ENCODE data around the gene SFRP4.
A peak's percentile ranks its signal among the peaks of the same experiment; 100 is the strongest.

The SFRP4 gene

DNA sequence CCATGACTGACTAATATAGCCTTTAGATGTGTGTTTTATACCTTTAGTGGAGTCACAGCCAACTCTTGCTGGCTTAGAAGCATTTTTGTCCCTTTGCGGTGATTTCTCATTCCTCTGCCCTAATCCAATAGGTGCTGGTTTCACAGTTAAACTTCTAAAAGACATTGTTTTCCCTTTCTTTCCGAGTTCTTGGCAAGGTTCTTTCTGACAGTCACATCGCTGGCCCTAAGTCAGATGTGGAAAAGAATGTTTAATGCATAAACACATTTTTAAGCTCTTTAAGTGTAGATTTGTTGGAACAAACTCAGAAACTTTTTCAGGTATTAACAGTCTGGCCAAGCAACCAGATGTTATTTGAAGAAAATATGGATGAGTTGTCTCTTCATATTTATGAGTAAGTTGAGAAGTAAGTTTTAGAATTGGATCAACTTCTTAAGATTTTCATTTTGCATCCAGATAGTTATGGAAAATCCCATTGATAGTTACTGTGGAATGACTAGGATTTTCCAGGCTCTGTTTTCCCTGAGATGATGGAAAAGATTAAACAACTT lies 7.9 kb upstream of the SFRP4 start:
- no peak for DNase-seq

DNA sequence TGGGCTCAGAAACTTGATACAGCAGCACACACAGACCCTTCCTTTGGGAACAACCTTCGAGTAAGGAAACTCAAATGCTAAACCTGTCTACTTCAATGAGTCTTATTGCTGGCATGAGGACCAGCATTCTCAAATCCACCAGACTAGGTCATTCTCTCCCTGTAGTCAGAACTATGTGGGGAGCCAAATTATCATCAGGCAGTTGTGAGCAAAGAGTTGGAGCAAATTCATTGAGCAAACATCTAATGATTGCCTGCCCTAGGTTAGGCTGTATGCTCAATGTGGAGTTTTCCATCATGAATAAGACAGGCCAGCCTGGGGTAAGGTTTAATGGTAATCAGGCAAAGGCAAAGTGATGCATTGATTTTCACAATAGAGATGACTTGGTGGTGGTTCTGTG lies 7.4 kb upstream of the SFRP4 start:
- no peak for DNase-seq

DNA sequence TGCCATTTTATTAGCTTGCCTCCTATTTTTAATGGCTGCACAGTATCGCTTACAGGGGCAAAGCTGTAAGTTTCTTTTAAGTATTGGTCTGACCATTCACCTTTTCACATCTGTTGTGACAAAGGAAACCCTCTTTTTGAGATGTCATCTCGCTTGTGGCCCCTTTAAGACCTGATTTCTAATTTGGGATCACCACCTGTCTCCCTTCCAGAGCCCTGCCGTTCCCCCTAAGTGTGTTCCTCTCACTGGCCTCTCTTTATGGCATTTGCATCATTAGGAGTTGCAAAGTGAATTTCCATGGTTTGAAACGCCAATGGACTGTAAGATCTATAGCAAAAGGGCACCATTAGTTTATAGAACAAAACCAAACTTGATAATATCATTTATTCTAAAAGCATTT lies 5.3 kb upstream of the SFRP4 start:
- DNase-seq, result no peak

DNA sequence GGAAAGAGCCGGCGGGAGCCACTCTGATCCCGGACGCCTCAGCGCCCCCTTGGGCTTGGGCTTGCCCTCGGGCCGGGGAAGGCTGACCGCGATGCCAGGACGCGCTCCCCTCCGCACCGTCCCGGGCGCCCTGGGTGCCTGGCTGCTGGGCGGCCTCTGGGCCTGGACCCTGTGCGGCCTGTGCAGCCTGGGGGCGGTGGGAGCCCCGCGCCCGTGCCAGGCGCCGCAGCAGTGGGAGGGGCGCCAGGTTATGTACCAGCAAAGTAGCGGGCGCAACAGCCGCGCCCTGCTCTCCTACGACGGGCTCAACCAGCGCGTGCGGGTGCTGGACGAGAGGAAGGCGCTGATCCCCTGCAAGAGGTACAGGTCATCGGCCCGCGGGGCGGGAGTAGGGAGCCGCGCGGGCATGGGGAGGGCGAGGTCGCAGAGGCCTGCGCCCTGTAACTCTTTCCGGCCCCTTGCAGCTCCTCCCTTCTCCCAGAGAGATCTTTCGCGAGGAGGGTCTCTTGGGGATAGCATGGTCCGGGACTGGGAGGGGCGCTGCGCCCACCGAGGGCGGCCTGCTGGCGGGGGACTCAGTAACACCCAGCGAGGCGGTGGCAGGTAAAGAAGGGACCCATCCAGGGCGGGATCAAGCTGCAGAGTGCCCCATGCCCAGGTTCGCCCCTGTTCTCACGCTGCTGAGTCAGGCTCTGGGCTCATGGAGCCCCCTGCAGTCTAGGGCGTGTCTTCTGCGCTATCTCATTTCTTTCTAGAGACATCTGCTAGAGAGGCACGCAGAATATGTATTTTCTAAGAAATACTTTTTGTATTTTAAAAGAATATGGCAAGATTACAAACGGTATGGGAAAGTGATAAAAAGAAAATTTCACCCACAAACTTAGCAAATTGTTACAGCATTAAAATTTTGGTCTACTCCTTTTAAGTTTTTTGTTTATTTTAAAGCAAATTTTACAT lies 4.5 kb upstream of the SFRP4 start:
- peak; percentile 17 to 49 for DNase-seq

DNA sequence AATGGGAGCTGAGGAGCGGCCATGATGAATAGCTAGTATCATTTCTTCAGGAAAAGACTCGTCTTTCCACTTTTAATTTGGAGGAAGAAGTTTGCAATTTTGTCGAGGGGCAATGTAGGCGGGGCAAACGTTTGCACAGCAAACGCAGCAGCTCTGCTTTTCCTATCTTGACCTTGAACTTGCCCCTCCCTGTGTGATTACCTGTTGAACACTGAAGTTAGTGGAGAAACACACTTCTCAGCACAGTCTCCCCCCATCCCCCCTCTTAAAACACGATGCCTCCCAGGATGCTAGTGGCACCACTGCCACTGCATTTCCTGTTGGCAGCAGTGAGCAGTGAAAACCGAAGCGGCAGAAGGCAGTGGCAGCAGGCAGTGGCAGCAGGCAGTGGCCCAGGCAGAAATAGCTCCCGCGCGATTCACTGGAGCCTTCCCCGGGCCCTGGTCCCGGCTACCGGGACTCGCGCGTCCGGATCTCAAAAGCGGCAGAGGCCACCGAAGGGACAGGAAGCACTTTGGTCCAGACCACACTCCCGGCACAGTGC lies 3.8 kb upstream of the SFRP4 start, which contains the start of gene EPDR1:
Gene EPDR1, plus strand, starts transcription at position 336 of the 544 bp plus-strand sequence. CDS start 300 bp downstream, outside the sequence.
- DNase-seq, result peak; percentile 72 to 75

DNA sequence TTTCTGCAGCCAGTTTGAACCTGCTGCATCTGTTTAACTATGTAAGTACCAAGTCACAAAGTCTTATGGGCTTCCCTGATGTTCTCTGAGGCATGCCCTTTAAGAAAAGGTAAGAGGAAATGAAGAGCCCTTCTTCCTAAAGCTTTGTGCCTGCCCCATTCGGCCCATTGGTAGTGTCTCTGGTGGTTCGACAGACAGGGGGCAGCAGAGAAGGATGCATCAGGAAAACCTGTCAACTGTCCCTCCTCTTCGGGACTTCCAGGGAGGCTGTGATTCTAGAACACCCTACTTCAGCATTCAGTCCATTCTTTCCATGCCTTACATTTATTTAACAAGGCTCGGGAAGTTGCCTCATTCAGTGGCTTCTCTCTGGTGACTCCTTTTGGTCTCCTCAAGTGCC lies 1.9 kb upstream of the SFRP4 start:
- DNase-seq, result no peak

DNA sequence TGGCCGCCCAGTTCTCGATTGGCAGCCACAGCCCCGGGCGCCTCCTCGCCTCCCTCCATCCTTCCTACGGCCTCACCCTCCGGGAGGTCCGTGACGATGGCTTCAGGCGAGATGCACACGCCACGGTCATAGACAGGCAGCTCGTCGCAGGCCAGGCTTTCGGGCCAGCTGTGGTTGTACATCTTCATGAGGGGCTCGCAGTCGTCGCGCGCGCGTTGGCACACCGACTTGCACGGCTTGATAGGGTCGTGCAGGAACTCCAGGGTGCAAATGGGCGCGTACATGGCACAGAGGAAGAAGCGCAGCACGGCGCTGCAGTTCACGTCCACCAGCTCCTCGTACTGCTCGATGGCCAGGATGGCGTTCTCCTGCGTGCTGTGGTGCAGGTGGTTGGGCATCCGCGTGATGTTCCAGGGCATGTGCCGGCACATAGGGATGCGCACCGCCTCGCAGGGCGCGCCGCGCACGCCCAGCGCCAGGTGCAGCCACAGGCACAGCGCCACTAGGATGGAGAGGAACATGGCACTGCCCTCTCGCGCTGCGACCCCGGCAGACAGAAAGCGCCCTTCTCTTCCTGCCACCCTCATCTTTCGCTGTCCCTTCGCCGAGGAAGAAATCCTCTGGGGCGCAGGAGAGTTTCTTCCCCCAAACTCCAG lies 472 bp downstream of the SFRP4 start:
- no peak for DNase-seq

DNA sequence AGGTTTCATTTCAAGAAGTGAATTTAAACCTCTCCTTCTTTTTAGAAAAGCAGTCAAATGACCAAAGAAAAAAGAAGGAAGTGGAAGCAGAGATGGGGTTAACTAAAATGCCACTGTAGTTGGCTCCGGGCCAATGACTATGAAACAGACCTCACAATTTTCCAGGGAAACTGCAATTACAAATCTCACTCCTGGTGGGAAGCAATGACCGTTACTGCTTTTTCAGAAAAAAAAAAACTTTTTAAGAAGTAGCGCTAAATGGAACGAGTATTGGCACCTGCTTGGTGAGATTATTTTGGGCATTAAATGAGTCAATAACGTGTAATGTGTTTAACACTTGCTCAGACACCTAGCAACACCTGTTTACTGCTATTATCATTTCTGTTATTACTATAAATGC lies 1.2 kb downstream of the SFRP4 start:
- peak; percentile 37 to 40 for DNase-seq

DNA sequence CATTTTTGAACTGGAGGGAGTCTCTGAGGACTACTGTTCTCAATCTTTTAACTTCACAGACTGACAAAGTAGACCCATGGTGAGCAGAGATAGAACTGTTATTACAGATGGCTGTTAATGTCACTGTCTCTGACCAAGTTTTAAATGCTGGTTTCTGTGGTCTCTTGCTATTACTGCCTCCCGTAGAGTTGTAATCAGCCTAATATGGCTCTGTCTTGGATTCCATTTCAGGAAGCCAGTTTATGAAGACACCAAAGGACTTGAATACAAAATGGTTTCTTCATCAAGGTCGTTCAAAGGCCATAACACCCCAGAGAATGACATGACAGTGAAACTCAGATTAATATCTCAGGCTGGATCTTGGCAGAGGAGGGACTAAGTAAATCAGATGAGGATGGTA lies 3.9 kb downstream of the SFRP4 start:
- DNase-seq, result no peak

DNA sequence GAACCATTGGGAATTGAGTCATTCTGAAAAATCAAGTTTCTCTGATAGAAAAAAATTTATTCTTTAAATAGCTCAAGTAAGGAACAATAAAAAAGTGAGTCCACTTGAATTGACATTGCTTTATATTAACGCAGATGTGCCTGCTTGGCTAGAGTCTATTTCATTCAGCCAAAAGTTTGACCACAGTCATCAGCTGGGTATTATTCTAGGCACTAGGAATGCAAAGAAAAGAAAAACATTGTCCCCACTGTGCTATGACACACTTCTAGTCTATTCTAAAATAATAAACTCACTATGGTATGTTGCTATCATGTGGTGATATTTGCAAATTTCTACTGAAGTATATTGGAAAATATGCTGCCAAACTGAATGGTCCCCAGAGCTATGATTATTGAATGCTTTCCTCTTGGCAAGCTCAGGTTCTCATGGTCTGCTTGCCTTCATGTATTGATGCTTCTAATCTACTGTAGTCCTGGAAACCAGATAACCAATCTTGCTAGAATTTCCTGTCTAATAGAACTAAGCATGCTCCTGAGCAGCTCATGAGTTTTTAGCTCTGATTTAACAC lies 8.3 kb downstream of the SFRP4 start:
- DNase-seq, result no peak

DNA sequence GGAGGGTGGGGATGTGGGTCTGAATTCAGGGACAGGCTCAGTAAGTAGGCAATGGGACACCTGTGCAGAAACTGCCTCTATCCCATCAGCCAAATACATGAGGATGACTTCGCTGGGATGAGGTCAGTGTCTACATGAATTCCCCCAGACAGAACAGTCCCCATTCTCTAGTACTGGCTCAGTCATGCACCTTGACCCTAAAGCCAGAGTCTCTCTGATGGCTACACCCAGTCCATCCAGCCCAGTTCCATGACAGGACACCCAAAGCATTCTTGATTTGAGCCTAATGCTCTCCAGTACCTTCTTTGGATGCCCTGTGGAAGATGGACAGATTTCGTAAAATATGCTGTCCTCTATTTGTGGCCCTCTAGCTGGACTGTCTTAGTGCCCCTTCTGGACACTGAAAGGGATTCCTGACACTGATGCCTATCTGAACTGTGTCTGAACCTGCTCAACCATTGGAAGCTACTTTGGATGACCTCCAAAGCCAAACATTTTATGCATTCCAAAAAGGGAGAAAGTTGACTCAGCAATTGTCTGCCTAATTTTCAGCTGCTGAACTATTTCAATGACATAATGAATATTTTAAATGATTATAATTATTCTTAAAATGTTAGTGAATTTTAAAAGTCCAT lies 14.6 kb downstream of the SFRP4 start:
- no peak for DNase-seq

DNA sequence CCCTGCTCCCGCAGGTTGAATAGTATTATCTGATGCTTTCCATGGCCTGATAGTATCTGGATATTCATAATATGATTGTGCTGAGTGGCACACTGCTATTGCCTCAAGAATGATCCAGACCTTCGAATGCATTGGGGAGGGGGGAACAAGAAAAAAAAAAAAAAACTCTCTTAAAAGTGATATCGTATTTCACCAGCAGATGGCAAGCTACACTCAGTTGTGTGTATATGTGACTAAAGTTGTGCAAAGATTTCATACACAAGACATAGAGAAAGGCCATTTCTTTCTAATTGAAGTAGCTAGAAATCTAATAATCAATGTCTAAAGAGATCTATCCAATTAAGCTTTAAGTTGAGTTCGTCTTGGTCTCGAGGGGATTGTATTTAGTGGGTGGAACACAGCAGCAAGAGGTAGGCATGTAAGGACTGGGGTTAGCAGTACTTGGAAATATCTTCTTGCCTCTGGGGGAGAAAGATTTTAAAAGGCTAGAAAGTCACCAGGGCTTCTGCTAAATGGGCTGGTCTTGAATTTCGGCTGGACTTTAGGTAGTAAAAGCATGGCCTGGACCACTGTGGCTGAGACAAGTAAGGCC lies 15.3 kb downstream of the SFRP4 start:
- DNase-seq, result peak; percentile 26 to 39

DNA sequence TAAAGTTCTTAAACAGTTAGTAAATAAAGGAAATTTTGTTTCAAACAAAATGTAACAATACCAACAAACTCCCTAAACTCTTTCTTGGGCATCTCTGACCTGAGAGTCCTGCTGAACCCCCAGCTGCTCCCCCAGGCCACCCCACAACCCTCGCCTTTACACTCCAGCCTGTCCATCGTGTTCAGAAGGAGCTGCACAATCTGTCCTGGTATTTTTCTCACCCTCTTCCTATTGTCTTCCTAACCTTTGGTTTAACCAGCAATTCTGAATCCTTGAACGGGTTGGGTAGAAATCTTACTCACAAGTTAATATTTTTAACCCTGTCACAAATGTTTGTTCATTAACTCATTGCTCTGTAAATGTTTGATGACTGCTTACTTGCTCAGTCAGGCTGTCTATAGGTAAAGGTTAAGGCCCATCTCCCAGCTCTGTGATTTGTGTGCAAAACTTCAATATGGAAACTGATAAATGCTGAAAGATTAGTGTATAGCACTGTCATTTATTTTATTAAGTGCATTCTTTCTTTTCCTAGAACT lies 16.8 kb downstream of the SFRP4 start:
- no peak for DNase-seq

DNA sequence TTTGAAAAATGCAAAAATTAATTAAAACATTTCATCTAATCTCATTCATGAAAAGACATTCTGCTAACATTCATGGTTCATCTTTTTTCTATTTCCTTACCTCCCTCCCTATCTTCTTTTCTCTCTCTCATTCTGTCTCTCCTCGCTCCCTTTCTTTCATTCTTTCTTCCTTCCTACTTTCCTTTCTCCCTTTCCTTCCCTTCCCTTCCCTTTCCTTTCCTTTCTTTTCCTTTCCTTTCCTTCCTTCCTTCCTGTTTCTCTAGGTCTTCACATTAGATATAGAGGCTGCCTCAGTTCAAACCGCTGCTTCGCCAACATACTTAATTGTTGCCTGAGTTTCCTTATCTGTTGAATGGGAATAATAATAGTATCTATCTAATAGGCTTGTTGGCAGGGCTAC lies 21.9 kb downstream of the SFRP4 start:
- no peak for DNase-seq

DNA sequence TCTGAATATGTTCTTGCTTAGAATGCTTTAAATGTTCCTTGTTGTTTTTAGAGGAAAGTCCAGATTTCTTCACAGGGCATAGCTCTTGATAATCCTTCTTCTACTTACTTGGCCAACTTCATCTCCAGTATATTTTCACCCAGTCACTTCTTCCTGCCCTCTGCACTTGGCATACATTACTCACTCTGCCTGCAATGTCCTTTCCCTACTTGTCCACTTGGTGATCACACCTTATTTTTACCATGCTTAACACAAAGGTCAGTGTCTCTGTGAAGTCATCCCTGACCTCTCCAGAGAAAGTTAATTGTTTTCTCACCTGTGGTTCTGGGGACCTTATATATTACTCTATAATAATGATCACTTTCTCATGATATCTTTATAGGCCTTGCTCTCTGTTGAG lies 23.3 kb downstream of the SFRP4 start:
- no peak for DNase-seq

DNA sequence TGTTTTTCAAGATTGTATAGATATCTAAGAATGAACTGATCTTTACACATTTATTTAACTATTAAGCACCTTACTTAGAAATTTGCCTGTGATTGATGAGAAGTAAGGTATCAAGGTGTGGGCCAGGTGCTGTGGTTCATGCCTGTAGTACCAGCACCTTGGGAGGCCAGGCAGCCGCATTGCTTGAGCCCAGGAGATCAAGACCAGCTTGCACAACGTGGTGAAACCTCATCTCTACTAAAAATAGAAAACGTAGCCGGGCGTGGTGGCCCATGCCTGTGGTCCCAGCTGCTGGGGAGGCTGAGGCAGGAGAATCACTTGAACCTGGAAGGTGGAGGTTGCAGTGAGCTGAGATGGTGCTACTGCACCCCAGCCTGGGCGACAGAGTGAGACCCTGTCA lies 34.5 kb downstream of the SFRP4 start:
- no peak for DNase-seq

Data from inflammatory macrophage (primary cell).